Erythroblast (primary cell): Measurements from ENCODE around the gene SIPA1L3.

Experiments
- GATA1 ChIP-seq: IDR thresholded peaks from 2 replicates; pipeline ENCODE4 v1.6.1; 2011; ENCODE audit warnings: low read depth, mild to moderate bottlenecking, control low read depth, low read length, moderate library complexity
- POLR2A ChIP-seq: IDR thresholded peaks from 2 replicates; pipeline ENCODE4 v1.6.1; 2011; ENCODE audit warnings: mild to moderate bottlenecking, low read length

DNA sequence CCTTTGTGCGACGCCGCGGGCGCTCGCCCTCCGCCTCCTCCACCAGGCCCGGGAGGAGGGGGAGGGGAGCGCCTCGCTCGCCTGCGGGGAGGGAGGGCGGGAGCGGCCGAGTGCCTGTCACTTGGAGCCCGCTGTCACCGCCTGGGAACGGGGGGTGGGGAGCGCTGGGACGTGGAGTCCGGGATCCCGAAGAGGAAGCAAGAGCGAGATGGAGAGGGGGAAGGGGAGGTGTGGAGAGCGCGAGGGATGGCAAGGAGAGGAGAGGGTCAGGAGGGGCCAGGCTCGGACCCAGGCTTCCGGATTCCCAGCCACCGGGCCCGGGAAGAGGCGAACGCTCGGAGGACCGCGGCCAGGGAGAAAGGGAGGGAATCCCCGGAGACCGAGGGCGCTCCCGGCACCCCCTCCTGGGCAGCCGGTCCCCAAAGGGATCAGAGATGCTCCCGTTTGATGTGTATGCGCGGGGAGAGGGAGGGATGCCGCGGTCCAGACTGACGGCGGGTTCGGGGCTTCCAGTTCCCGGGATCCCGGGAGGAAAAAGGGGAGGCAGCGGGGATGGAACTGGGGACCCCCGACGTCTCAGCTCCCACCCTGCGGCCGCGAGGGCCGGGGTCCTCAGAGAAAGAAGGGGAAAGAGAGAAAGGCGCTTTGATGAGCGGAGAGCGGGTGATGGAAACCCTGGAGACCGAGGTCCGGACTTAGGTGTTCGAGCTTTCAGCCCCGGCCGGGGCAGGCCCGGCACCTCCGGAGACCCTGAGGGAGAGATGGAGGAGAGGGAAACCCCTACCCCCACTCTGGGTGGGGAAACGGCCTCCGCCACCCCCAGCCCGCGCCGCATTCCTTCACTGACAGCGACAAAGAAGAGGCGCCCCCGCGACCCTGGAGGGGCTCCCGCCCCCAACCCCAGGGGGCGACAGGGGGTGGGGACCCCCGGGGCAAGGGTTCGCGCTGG, 321.8 kb downstream of the SIPA1L3 start:
- TF ChIP-seq POLR2A (no peak), GATA1 (no peak)
